NCI-H510A treated with DMSO at 0.1 percent for 48 hours (cell line): ENCODE results near the gene PALLD.
"Not testable (repeated sequence)": the region's sequence is repeated elsewhere in the genome, so short reads cannot be mapped to it uniquely, and the experiment has no call there.

Source experiments
- DNase-seq: peaks from one replicate; lab custom pipeline; 2025; lab: John Stamatoyannopoulos, UW

Gene PALLD

GRCh38 chr4:168677063-168677462 lies 180.2 kb downstream of the PALLD start:
- DNase-seq = peak; percentile 55

- no peak for DNase-seq
Measured at GRCh38 chr4:168677879-168678278, 181.0 kb downstream of the PALLD start.

DNA sequence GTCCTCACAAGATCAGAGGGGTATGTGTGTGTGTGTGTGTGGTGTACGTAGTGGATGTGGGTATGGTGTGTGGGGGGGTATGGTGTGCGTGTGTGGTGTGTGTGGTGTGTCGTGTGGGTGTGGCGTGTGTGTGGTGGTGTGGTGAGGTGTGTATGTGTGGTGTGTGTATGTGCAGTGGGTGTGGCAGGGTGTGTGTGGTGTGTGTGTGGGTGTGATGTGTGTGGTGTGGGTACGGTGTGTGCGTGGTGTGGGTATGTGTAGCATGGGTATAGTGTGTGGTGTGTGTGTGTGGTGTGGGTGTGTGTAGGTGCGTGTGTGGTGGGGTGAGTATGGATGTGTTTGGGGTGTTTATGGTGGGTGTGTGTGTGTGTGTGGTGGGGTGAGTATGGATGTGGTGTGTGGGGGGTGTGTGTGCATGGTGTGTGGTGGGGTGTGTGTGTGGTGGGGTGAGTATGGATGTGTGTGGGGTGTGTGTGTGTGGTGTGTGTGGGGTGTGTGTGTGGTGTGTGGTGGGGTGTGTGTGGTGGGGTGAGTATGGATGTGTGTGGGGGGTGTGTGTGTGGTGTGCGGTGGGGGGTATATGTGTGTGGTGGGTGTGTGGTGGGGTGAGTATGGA lies 182.0 kb downstream of the PALLD start:
- no peak for DNase-seq

- DNase-seq = no peak
Measured at GRCh38 chr4:168679397-168679796, 182.5 kb downstream of the PALLD start.

DNA sequence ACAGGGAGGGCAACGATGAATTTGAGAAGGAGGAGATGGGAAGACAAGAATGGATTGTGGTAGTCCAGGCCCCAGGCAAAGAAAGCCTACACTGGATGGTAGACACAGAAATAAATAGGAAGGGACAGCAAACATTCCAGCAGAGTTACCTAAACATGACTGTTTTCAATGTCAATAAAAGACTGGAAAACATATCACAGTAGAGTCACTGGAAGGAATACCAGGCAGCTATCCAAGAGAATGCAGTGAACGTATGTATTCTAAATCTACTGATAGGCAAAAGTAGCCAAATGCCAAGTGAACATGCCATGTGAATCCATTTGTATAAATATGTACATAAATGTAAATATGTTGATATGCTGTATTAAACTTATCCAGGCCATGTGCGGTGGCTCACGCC lies 183.0 kb downstream of the PALLD start:
- no peak for DNase-seq

DNA sequence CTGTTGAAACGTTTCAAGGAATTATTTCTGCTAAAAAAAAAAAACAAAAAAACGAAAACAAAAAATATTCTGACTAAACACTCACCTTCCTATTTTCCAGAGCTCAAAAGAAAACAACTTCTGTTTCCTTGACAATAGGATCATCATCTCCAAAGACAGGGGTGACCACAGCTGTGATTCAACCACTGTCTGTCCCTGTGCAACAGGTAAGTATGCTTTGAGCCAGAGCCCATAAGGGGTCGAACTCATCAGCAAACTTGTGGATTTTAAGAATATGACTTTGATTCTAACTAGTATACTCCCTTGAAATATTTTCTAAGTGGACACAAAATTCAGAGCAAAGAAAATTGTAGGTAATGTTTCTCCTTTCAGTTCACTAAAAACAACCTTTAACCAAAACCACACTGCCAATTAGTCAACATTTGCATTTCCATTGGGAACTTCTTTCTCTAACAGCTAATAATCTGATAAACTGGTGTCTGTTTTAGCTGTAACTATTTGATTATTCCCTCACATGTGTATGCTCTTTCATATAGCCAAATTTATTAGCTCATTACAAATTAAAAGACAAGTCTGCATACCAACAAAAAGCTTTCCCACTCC lies 186.1 kb downstream of the PALLD start:
- no peak for DNase-seq

GRCh38 chr4:168683595-168683994 lies 186.7 kb downstream of the PALLD start:
- no peak for DNase-seq

GRCh38 chr4:168685136-168685809 lies 188.4 kb downstream of the PALLD start:
- no peak for DNase-seq

DNA sequence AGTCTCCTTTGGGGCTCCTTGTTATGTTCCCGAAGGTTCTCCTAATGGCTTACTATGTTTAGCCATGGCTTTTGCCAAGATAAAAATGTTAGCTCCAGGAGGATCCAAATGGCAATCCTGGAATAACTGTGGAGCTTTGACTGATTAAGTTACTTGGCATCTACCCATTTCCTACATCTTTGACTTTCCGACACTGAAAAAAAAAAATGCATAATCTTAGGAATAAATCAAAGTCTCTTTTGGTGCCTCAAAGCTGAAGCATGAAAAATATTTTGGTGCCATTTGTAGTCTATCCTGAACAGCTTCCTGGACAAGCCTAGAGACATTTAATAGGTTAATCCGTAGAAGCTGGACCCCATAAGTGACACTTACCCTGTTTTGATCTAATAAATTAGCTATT lies 191.7 kb downstream of the PALLD start:
- no peak for DNase-seq

- no peak for DNase-seq
Measured at GRCh38 chr4:168689791-168690190, 192.9 kb downstream of the PALLD start.

DNA sequence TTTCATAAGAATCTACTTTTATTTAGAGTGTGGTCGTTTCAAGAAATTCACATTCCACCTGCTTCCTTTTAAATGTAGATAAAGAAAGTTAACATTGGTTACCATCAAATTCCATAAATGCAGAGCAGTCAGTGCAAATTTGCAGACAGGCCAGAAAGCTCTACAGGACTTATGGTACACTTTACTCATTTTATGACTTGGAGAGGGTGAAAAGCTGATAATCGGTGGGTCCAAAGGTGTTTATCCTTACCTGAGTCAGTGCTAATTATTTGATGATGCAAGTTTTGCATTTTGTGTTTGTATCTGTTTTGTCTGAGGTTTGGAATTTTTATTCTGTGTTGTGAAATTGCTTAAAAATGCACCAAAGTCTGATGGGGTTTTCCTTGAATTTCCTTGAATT lies 193.3 kb downstream of the PALLD start:
- no peak for DNase-seq

DNA sequence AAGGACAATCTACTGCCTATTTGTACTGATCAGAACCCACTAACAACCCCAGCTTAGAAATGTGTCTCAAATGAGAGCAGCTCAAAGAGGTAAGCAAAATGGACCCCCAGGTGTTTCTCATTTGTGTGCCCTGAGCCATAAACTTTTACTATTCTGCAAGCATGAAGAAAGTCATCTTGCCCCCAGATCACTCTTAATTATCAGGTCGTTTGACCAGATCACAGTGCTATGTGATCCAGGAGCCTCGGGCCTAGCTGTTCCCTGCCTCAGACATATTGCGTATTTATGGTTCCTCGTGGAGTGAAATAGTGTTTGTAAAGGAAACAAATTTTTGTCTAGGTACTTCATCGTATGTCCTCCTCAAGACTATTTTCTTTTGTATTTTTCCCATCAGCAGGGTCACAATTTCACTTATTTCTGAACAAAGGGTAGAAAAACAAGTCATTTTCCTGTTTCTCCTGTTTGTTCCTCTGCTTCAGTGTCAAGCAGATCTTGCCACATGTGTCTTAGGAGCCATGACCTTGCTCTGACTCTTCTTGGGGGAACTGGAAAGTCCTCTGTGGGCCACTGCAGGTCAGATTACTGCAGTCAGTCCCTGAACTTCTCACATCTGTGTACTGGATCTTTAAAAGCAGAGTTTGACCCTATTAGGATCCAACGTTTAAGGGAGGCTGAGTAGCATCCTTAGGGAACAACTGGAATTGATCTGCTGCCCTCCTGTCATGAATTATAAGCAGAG lies 194.9 kb downstream of the PALLD start:
- DNase-seq = no peak

GRCh38 chr4:168693750-168694490 lies 197.1 kb downstream of the PALLD start:
- DNase-seq = no peak

DNA sequence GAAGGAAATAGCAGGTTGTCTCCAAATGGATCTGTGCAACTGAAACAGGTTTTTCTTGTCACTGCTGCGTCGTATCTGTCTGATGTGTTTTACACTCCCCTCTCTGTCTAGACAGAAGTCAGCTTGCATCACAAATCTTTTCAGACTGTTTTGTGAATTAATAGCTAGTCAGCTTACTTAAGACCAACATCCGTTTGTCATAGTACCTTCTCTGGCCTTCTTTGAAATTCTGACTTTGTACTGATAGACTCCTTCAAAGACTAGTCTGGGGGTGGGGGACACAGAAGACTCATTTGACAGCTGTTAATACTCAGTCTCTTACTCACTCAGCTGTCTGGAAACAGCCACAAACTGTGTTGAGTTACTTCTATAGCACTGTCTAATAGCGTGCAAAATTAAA lies 197.8 kb downstream of the PALLD start:
- no peak for DNase-seq

DNA sequence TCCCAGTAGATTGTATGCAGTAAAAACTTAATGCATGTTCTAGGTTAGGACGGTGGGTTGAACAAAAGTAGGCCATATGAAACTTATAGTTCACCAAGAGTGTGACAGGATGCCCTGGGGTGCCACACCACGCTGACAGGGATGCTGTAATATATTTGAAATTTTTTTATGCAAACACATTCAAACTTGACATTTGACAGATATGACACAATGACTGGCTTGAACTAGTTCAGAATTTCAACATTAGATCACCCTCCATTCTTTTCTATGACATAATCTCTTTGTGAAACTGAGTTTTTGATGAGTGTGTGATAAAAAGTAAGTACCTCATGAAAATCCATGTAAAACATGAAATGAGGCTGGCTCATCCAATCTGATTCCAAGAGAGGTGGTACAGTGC lies 198.4 kb downstream of the PALLD start:
- no peak for DNase-seq

- no peak for DNase-seq
Measured at GRCh38 chr4:168696280-168696679, 199.4 kb downstream of the PALLD start.

DNA sequence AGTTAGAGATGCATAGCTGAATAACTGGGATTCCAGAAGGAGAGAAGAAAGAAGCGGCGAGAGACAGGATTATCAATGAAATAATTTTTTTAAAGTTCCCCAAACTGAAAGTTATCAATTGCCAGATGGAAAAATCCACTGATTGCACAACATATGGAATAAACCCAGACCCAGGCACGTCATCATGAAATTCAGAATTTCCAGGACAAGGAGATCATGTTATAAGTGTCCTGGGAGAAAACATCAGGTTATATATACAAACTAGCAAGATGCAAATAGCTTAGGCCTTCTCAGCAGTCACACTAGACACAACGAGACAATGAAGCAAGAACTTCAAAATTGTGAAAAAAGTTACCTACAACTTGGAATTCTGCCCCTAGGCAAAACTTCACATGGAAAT lies 200.0 kb downstream of the PALLD start:
- no peak for DNase-seq

DNA sequence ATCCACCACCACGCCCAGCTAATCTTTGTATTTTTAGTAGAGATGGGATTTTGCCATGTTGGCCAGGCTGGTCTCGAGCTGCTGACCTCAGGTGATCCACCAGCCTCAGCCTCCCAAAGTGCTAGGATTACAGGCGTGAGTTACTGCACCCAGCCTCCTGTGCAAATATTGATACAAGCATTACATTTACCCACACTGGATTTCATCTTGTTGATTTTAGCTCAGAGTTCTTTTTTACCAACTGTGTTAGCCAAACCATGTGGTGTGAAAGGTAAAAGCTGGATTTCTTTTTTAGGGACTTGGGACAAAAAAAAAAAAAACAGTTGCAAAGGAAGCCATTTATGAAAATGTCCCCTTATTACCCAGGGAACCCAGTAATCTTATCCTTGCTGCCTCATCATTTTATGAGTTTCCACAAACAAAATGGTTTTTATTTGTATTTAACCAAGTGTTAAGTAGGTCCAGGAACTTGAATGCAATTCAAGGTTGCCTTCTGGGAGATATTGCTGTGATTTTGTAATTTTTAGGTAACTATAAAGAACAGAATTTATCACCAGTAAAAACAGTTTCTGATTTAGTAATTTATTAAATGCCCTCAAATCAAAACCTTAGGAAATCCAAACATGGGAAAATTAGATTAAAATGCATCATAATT lies 202.5 kb downstream of the PALLD start:
- no peak for DNase-seq

DNA sequence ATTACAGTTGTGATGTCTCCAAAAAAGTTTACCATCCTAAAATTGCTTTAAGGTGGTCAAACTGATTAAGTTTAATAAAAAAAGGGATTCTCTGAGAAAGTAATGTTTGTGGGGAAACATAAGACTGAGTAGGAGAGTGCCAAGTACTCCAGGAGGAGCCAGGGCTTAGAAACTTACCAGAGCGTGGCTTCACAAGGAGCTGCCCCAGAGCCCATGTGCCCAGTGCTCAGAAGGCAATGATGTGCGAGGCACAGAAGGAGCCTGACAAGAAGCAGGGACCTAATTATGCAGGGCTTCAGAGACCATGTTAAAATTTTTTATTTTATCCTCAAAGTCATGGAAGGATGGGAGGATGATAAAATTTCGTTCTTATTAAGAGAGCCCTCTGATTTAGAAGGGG lies 204.2 kb downstream of the PALLD start:
- DNase-seq = no peak

DNA sequence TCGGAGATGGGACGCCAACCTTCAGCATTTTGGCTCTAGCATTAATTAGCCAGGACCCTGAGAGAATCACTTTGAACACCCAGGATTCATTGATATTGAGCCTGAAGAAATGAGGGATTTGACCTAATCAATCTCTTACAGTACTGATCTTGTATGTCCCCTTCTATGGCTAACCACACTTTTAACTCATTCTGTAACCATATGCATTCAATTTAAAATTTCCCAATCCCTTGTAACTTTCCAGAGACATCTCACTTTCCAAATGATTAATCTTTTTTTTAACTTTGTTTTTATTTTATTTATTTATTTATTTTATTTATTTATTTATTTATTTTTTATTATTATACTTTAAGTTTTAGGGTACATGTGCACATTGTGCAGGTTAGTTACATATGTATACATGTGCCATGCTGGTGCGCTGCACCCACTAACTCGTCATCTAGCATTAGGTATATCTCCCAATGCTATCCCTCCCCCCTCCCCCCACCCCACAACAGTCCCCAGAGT lies 205.8 kb downstream of the PALLD start:
- DNase-seq = not testable (repeated sequence)

DNA sequence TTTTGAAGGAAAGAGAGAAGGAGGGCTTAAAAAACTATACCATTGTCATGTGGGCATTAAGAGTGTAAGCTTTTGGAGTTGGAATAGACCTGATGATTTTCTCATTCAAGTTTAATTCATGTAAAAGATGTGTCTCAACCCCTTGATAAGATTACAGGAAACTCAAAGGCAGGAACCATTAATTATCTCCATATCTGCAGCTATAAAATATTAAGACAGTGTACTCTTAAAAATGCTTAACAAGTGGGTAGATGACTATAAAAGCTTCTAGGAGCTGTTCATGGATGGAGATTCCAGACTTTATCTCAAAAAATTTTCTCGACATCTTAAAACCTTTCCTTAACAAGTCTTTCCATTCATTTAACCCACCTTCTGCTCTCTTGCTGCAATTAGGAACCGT lies 208.3 kb downstream of the PALLD start:
- DNase-seq = no peak

DNA sequence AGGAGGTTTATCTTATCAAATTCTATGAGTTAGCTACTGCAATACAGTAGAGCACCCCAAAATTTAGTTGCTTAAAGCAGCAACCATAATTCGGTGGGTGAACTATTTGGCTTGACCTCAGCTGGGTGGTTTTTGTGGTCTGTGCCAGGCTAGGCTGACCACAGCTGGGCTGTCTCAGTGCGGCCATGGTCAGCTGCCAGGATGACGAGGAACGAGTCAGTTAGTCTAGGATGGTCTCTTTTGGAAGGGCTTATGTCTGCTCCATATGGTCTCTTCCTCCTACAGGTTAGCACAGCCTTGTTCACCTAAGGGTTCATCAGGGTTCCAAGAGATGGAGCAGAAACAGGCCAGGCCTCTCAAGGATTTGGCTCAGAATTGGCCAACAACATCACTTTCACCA lies 210.4 kb downstream of the PALLD start:
- no peak for DNase-seq
